HG02938 (cell line): Measurements from ENCODE around the gene GOLGA3.

Experiments used
- ATAC-seq: cut with Tn5 transposase; IDR thresholded peaks from one replicate; pipeline ENCODE4 v1.9.1; 2021; ENCODE audit warnings: mild to moderate bottlenecking, moderate library complexity; ENCODE audit not compliant: unreplicated experiment

The GOLGA3 gene

DNA sequence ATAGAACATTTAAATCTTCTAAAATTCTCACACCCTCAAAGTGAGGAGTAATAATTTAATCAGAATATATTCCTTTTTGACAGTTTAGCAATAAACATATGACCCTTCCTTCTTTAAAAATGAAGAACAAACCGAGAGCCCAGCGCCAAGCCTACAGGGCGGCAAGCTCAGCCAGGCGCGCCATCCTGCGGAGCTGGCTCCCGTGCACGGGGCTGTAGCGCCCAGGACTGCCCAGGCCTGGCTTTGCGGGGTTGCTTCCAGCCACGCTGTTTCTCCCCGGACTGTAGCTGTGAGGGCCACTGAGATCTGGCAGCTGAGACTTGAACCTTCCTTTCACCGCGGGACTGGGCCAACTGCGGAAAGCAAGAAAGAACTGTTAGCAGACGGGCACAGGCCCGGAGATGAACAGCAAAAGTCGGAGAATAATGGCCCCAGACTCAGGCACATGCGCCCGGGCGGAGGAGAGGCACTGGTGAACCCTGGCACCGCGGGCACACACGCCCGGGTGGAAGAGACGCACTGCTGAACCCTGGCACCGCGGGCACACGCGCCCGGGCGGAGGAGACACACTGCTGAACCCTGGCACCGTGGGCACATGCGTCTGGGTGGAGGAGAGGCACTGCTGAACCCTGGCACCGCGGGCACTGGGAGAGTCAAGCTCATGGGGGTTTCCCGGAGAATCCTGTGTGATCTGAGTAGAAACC, 101.4 kb downstream of the GOLGA3 start:
- no peak for ATAC-seq

GRCh38 chr12:132726386-132726785, 102.3 kb downstream of the GOLGA3 start:
- ATAC-seq = no peak

- no peak for ATAC-seq
Measured at GRCh38 chr12:132724506-132725241, 104.0 kb downstream of the GOLGA3 start.

DNA sequence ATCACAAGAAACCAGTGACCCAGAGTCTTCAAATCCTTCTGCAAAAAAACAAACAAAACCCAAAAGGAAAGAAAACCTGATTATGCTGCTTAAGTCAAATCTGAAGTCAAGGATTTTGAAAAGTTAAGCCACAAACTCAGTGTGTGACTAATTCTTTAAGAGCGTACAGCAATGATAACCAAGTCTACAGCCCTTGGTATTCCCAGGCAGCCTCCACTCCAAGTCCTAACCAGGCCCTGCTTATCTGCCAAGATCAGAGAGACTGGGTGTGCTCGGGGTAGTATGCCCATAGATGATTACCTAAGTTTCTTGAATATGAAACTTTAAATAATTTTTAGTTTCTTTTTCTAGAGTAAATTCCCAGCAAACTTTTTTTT, 104.9 kb downstream of the GOLGA3 start:
- ATAC-seq = no peak

DNA sequence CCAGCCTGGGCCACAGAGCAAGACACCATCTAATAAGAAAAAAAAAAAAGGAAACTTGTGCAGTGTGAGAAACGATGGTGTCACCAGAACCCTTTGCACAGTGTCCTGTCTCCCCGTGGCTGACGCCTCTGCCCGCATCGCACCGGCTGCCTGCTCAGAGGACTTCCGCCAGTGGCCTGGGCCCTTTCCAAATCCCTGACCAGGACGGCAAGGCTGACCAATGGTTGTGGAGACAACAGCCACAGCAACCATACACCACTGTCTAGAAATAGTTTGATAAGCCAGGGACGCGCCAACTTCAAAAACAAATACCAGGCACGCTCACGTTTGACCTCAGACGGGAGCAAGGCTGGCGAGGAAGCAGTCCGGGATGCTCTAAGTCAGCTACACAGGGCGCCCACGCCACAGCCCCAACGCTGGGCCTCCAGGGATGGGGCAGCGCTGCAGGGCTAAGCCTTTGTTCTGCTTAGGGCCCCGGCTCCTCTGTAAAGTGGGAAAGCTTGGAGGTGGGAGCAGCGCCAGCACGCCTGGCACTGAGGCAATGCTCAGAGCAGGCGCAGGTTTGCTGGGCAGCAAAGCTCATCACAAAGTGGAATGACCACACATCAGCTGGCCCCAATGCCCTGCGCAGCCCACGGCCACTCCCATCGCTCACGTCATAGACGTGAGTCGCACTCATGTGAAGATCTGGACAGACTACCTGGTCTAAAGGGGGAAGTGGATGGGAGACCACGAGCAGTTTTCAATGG, 105.5 kb downstream of the GOLGA3 start:
- ATAC-seq = no peak

- no peak for ATAC-seq
Measured at GRCh38 chr12:132720606-132721345, 107.9 kb downstream of the GOLGA3 start.

DNA sequence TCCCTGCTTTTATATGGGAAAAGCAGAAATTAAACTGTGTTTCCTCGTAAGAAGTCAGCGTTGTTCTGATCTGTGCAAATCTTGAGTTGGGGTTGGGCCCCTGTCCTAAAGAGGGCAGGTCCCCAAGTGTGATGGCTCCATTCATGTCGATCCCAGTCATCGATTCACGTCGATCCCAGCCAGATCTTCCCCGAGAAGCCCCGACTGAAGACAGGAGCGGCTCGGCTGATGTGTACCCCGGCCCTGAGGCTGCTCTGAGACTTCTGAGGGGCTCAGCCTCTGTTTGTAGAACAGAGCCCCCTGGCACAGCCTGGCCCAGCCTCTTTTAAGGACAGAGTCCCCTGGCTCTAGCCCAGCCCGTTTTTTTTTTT, 108.7 kb downstream of the GOLGA3 start:
- ATAC-seq = no peak

- ATAC-seq = no peak
Measured at GRCh38 chr12:132719141-132719953, 109.3 kb downstream of the GOLGA3 start.
